HG03457 (cell line): Measurements from ENCODE around the gene PGC.

Source experiments
- ATAC-seq: cut with Tn5 transposase; IDR thresholded peaks from one replicate; pipeline ENCODE4 v1.9.1; 2021; ENCODE audit warnings: moderate number of reproducible peaks; ENCODE audit not compliant: unreplicated experiment

The PGC gene

DNA sequence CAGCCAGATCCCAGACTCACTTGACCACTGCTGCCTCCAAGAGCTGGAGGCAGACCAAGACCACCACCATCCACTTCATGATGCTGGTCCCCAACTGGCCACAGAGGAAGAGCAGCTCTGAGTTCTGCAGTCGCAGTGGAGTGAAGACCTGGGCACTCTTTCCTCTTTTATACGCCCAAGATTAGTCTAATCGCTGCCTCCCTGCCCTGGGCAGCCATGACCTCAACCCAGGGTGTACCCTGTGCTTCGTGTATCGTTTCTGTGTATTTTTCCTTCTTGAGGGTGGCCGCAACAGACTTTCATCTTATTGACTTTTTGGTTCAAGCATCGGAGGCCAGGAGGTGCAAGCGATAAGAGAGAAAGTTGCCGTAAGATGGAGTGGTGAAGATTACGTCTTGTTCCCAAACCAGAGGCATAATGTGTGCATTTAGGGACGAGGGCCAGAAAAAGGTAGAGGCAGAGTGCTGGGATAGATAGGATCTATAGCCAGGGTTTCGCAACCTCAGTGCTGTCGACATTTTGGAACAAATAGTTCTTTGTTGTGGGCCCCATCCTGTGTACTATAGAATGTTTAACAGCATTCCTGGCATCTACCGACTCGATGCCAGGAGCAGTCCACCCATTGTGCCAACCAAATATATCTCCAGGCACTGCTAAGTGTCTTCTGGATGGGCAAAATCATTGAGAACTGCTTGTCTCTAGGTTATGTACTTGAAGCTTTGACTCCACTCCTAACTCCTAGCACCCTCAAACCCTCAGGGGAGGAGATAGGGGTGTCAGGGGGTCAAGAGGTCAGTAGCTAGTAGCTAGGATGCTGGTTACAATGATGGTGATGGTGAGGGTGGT is at the start of gene PGC:
Gene PGC (minus strand): TSS at position 142 of the 846 bp plus-strand sequence. CDS start 63 bp downstream, at position 79.
- ATAC-seq = no peak

DNA sequence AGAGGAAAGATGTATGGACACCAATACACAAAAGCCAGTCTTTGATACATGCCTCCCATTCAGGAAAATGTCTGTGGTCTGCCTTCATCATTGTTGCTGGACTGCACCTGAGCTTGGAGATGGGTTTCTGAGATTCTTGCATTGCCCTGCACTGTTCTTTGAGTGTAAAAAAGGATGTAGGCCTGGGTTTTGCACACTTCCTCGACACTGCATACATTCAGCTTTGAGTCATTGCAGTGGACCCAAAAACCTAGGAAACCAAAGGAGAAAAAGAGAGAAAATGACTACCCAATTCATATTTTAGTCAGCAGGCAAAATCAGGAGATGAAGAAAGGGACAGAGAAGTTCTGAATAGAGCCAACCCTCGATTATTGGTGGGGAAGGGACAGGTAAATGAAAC is 49.3 kb upstream of the PGC start:
- ATAC-seq = no peak

DNA sequence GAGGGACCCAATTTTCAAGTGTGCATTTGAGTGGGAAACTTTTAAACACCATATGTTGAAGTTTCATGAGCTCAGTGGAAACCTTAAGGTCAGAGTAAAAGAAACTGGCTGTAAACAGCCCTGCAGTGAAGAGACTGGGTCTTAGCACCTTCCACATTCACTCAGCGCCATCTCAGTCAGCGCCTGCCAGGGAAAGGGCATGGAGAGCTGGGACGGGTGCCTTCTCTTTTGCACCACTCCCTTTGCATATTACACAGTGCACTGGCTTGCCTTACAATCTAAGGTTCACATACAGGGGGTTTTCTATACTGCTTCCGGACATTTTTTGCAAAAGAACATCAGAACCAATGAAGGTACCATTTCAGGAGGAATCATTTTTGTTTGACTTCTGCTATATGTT is 44.8 kb upstream of the PGC start:
- no peak for ATAC-seq

DNA sequence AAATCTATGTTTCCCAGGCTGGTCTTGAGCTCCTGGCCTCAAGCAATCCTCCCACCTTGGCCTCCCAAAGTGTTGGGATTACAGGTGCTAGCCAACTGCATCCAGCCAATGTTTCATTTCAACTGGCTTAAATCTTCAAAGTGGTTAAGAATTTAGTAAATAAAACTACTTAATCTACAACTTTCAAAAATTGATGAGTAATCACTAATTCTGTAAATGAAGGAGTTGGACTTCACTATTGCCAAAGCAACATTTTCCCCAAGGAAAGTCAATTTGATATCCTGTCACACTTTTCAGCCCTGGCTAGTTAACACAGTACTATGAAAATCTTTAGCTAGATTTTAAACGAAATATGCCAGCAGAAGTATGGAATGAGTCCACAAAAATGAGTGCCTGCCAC is 44.1 kb upstream of the PGC start:
- ATAC-seq = no peak

DNA sequence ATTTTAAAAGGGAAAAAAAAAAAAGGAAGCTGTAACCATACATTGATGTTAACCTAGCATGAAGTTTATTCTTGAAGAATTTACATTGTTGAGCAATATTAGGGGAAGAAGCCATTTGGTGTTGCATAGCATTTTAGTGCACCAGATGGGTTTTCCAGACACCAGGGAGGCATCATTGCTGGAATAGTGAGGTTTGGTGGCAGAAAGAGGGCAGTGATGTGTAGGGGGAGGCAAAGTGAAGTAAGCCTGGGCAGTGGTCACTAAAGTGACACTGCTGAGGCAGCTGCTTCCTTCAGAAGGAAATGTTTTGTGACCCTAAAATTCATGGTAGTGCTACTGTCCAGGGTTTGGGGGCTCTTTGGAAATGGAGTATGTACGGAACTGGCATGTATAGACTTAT is 42.8 kb upstream of the PGC start:
- ATAC-seq = no peak

- no peak for ATAC-seq
These were observed 42.2 kb upstream of the PGC start for GRCh38 chr6:41789390-41789724.

GRCh38 chr6:41787219-41787917 is 40.2 kb upstream of the PGC start, which contains the start of gene TOMM6:
Gene TOMM6 (plus strand): TSS chr6:41787694. CDS start chr6:41787698, 4 bp downstream.
- ATAC-seq = peak; percentile 56

DNA sequence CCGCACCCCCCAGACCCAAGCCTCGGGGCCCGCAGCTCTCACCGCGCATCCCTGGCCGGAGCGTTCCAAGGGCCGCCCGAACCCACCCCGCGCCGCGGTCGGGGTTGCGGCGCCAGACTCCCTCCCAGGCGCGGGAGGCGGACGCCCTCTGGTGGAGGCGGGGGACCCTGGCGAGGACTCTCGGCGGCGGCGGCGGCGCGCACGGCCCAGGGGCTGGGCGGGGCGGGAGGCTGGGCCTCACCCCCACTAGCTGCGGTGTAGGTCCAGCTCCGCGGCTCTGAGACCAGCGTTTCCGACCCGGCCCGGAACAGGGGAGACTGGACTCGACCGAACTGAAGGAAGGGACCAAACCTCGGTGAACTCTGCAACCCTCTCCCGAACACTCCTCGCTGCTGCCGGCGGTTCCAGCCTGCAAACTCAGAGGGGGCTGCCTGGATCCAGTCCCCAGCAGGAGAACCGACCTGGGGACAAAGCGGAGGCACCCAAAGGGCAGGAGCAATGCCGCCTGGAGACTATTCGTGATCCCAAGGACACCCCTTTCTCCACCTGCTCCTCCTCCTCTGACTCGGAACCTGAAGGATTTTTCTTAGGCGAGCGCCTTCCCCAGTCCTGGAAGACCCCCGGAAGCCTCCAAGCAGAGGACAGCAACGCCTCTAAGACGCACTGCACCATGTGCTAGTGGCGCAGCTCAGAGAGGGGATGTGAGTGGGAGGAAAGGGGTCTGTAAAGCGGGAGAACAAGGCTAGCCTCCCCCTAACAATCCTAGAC is 39.4 kb upstream of the PGC start:
- ATAC-seq = peak; percentile 53

GRCh38 chr6:41785689-41786450 is 38.7 kb upstream of the PGC start:
- ATAC-seq = no peak

GRCh38 chr6:41785254-41785653 is 38.1 kb upstream of the PGC start:
- no peak for ATAC-seq

GRCh38 chr6:41784581-41785171 is 37.5 kb upstream of the PGC start:
- no peak for ATAC-seq

DNA sequence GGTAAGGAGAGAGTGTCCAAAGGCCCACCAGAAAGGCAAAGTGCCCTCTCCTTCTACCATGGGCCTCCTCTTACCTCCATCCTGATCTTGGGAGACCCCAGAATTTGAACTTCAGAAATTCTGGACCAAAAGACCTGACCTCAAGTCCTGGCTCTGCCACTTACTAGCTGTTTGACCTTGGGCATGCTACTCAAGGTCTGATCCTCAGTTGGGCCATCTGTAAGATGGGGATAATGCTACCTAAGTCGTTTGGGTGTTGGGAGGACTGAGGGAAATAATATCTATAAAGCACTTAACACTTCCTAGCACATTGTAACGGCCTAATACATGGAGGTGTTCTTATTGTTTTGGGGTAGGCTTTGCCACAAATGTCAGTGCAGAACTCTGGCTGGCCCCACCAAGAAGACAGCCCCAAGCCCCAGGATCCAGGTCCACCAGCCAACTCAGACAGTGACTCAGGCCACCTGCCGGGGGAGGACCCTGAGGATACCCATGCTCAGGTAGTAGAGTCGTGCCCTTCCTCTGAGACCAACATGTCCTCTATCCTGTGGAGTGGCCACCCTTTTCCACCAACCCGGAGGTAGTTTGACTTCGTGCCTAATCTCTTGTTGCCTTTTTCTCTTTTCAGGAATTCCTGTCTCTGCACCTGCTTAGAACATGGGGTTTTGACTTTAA is 36.0 kb upstream of the PGC start:
- ATAC-seq = no peak

GRCh38 chr6:41781366-41781730 is 34.2 kb upstream of the PGC start:
- ATAC-seq = no peak

DNA sequence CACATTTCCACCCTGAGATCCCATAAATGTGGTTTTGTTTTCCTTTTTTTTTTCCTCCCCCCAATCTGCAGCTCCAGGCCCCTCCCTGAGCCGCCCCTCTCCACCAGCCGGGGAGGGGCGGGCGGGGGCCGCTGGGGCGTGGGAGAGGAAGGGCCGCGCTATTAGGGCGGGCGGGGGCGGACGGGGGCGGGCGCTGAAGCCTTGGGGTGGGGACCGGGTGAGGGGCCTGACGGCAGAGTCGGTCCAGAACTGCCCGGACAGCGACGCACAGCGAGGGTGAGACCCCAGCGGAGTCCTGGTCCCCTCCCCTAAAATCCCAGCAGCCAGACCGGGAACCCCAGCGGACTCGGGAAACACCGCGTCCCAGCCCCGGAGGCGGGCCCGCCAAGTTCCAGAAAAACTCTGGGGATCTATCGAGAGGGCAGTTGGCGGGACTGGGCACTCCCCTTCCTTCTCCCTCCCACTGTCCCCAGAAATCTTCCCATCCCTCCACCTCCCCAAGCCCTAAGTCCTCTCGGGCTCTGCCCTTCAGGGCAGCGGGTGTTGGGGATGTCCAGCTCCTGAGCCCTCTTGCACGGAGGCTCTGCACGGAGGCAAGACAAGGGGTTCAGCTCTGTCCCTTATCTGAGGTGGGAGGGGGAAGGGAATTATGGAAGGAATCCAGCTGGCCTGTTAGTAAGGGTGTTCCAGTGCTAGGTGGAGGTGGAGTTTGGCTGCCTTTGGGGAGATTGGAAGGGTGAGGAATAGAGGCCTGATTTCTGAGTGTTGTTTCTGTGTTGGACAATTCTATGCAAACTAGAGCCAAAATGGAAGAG is 33.6 kb upstream of the PGC start, which contains the start of gene PRICKLE4:
Gene PRICKLE4 (plus strand): TSS at position 232 of the 815 bp plus-strand sequence. CDS start 2,692 bp downstream, outside the sequence.
- no peak for ATAC-seq

DNA sequence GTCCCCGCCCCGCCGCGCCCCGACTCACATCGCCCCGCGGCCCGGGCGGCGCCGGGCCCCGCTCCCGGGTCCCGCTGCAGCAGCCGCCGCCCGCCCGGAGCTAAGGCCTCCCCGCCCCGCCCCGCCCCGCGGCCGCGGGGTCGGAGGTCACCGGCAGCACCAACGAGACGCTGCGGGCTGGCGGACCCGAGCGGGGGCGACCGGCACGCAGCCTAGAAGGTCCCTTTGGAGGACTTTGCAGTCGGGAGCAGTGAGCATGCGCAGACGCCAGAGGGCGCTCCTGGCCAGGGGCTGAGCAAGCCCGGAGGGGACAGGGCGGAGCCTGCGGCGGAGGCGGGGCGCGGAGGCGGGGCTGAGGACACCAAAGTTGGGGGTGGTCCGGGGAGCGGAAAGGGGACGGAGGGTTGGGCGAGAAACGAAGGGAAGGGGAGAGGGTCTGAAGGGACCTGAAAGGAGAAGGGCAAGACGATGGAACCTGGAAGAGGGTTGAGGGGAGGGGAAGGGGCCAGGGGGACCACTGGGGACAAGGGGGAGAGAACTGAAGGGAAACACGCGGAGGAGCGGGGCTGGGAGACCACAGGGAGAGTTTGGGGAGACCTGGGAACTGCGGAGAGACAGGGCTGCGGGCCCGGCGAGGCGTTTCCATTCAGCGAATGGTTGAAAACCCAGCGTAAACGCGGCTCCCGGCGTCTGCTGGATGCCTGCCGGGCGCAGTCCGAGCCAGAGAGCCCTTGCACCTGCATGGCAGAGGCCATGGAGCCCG is 32.8 kb upstream of the PGC start, which contains the start of gene FRS3:
Gene FRS3 (minus strand): TSS at position 113 of the 763 bp plus-strand sequence. CDS start 2,913 bp downstream, outside the sequence.
- peak; percentile 86 for ATAC-seq

DNA sequence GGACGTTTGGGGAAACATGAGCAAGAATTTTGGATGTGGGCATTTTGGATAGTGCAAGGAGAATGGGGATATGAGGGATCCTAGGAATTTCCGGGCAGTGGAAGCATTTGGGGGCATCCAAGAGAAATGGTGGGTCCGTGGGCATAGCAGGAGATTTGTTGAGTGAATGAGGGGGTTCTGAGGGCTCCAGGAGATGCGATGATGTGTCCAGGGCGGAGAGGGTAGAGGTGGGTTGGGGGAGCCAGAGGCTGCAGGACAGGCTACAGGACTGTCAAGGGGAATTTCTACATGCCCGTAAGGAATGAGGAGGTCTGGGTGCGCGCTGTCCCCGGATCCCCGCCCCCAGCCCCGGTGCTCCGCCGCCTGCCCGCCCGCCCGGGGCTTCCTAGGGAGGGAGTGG is 32.1 kb upstream of the PGC start:
- ATAC-seq = peak; percentile 15

DNA sequence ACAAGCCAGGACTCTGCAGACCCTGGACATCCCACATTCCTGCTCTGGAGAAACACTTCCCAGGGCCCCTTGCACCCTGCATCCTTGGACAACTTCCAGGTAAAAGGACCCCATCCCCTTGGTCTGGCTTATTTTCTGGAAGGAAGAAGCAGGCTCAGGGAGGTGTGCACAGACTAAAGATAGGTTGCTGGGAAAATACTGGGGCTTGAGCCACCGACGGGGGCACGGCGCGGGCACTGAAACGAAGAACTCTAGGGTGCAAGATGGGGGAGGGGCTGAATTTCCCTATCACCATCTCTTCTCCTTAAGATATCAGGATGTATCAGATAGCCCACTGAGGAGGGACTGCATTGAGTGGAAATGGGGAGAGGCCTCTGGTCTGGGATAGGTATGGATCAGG is 31.7 kb upstream of the PGC start:
- ATAC-seq = no peak
